Measurements from ENCODE around the gene ACP2. TPM values are rescaled to one million over a fixed set of nuclear protein-coding genes. Genes with fewer than 3 reads are reported as not detected.

ACP2 gene
- total RNA-seq, 2 experiments from 2014 or later = 10.2 to 11.2 TPM

GRCh38 chr11:47278769-47279168 lies 30.2 kb upstream of the ACP2 start:
- Mint-ChIP-seq H3K27me3 (no peaks in the 10 kb centered on the region), H3K36me3 (ENCODE audit: low read depth) (peaks cover 45% of the 10 kb centered on the region), H3K4me3 (no peak overlapping the region), H3K4me1 (peaks cover 2% of the 10 kb centered on the region), H3K27ac (no peak overlapping the region), H3K9me3 (ENCODE audit: low read depth) (no peaks in the 10 kb centered on the region)
- no peak for DNase-seq
- ChIA-PET POLR2A (no interaction called here), CTCF (interaction anchor here (1.0 kb wide), 1 partner anchor 9 kb away, joined by 4 read pairs; no protein-coding TSS in a partner anchor)
- no peak for ATAC-seq
- intact Hi-C loops (cut with DNase I, micrococcal nuclease) = loop anchor here in 1 of 2 experiments (10.0 kb wide), 1 partner anchor 486 kb away; the partner anchor contains the start of gene FNBP4

DNA sequence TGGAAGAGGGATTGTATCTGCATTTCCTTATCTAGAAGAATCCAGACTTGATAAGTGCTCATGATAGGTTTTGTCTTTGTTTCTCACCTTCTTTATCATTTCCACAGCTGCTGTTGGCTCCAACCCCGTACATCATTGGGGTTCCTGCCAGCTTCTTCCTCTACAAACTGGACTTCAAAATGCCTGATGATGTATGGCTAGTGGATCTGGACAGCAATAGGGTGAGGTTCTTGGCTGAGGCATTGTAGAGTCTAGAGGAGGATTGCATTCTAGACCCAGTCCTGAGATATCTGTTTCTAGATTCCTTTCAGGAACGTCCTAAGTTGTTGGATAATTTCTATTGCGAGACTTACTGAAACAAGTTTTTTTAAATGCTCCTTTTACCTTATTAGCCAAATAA lies 29.4 kb upstream of the ACP2 start:
- Mint-ChIP-seq H3K4me3 (no peak overlapping the region), H3K9me3 (ENCODE audit: low read depth) (no peaks in the 10 kb centered on the region), H3K27me3 (no peaks in the 10 kb centered on the region), H3K36me3 (ENCODE audit: low read depth) (peaks cover 45% of the 10 kb centered on the region), H3K4me1 (peaks cover 6% of the 10 kb centered on the region), H3K27ac (no peak overlapping the region)
- POLR2A ChIA-PET = no interaction called here
- intact Hi-C loops (cut with DNase I, micrococcal nuclease) = loop anchor here in 1 of 2 experiments (10.0 kb wide), 1 partner anchor 487 kb away; the partner anchor contains the start of gene FNBP4
- CTCF ChIA-PET = no interaction called here
- DNase-seq (no peak), ATAC-seq (no peak)

- ATAC-seq = no peak
- H3K4me1 Mint-ChIP-seq = peaks cover 18% of the 10 kb centered on the region
- peaks cover 42% of the 10 kb centered on the region for H3K36me3 Mint-ChIP-seq (ENCODE audit: low read depth)
- no peak overlapping the region for H3K27ac Mint-ChIP-seq
- ChIA-PET POLR2A (interaction anchor here (0.6 kb wide), 1 partner anchor 154 kb away, joined by 5 read pairs; no protein-coding TSS in a partner anchor), CTCF (no interaction called here)
- H3K9me3 Mint-ChIP-seq (ENCODE audit: low read depth) = no peaks in the 10 kb centered on the region
- intact Hi-C loops (cut with DNase I, micrococcal nuclease) = loop anchor here in 1 of 2 experiments (10.0 kb wide), 1 partner anchor 488 kb away; the partner anchor contains the start of gene FNBP4
- H3K27me3 Mint-ChIP-seq = no peaks in the 10 kb centered on the region
- DNase-seq = no peak
- H3K4me3 Mint-ChIP-seq = no peak overlapping the region
Measured at GRCh38 chr11:47276923-47277322, 28.3 kb upstream of the ACP2 start.

GRCh38 chr11:47274495-47275235 lies 26.1 kb upstream of the ACP2 start:
- no peak for DNase-seq
- no peak for ATAC-seq
- ChIA-PET POLR2A (interaction anchor here (1.0 to 1.2 kb wide), 2 partner anchors 10 to 61 kb away, joined by 3 read pairs; no protein-coding TSS in a partner anchor), CTCF (interaction anchor here (0.9 to 2.1 kb wide), 2 partner anchors 15 to 137 kb away, joined by 3 to 6 read pairs; no protein-coding TSS in a partner anchor)
- H3K4me1 Mint-ChIP-seq = peaks cover 30% of the 10 kb centered on the region
- no peak overlapping the region for H3K4me3 Mint-ChIP-seq
- no peak overlapping the region for H3K27ac Mint-ChIP-seq
- H3K27me3 Mint-ChIP-seq = no peaks in the 10 kb centered on the region
- intact Hi-C loops (cut with DNase I, micrococcal nuclease) = loop anchor here (5.0 to 10.0 kb wide), 2 partner anchors 490 to 927 kb away; partner anchors contain the start of genes DGKZ (in 1 of the 2) and FNBP4 (in 1 of the 2)
- peaks cover 37% of the 10 kb centered on the region for H3K36me3 Mint-ChIP-seq (ENCODE audit: low read depth)
- no peaks in the 10 kb centered on the region for H3K9me3 Mint-ChIP-seq (ENCODE audit: low read depth)

- peak overlapping the region; percentile 1 for H3K27ac Mint-ChIP-seq
- intact Hi-C loops (cut with DNase I, micrococcal nuclease) = loop anchor here (5.0 to 10.0 kb wide), 2 partner anchors 492 to 925 kb away; partner anchors contain the start of genes DGKZ (in 1 of the 2) and FNBP4 (in 1 of the 2)
- CTCF ChIA-PET = interaction anchor here (0.6 to 2.1 kb wide), 7 partner anchors 13 to 139 kb away, joined by 3 to 6 read pairs (median 3); partner anchors contain the start of gene DDB2
- peaks cover 25% of the 10 kb centered on the region for H3K36me3 Mint-ChIP-seq (ENCODE audit: low read depth)
- no peak for ATAC-seq
- peaks cover 44% of the 10 kb centered on the region for H3K4me1 Mint-ChIP-seq
- no peaks in the 10 kb centered on the region for H3K27me3 Mint-ChIP-seq
- POLR2A ChIA-PET = interaction anchor here (1.0 to 1.6 kb wide), 3 partner anchors 24 to 58 kb away, joined by 3 to 5 read pairs (median 4); partner anchors contain the start of genes ACP2 and DDB2
- no peaks in the 10 kb centered on the region for H3K9me3 Mint-ChIP-seq (ENCODE audit: low read depth)
- DNase-seq = no peak
- no peak overlapping the region for H3K4me3 Mint-ChIP-seq
Measured at GRCh38 chr11:47272706-47273105, 24.1 kb upstream of the ACP2 start.

DNA sequence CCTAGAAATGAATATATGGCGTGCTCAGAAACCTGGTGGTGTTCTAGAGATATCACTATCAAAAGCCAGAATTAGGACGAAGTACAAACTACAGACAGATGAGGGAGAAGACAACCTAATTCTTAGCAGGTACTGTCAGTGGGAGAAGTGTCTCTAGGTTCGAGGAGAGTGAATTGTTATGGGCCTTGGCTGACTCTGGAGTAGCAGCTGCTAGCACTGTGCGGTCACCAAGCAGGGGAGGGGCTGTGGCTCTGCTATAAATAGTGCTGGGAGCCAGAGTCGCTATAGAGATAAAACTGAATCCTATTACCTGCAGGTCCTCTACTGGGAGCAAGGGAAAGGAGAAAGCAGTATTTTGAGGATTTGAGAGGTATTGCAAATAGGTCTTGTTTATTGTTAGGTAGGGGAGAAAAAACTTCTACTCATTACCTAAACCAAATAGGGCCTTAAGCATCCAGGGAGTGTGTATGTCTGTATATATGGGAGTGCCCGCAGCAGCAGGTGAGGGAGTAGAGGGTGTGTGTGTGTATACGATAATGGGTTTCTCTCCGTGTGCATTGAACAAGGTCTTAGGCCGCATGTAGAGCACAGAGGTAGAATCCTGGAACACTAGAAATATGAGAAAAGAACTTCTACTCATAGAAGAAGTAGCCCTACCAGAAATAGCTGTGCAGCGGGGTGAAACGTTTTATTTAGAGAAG lies 23.5 kb upstream of the ACP2 start:
- Mint-ChIP-seq H3K36me3 (ENCODE audit: low read depth) (peaks cover 23% of the 10 kb centered on the region), H3K4me1 (peaks cover 44% of the 10 kb centered on the region), H3K4me3 (peak overlapping the region; percentile 76), H3K27me3 (no peaks in the 10 kb centered on the region), H3K27ac (peak overlapping the region; percentile 69), H3K9me3 (ENCODE audit: low read depth) (no peaks in the 10 kb centered on the region)
- intact Hi-C loops (cut with DNase I, micrococcal nuclease) = loop anchor here (5.0 to 10.0 kb wide), 2 partner anchors 493 to 925 kb away; partner anchors contain the start of genes DGKZ (in 1 of the 2) and FNBP4 (in 1 of the 2)
- DNase-seq = no peak
- POLR2A ChIA-PET = interaction anchor here (0.6 to 1.6 kb wide), 4 partner anchors 23 to 57 kb away, joined by 3 to 5 read pairs (median 4); partner anchors contain the start of gene DDB2
- CTCF ChIA-PET = interaction anchor here (0.6 to 1.4 kb wide), 6 partner anchors 13 to 92 kb away, joined by 3 to 4 read pairs (median 3); partner anchors contain the start of gene DDB2
- no peak for ATAC-seq

DNA sequence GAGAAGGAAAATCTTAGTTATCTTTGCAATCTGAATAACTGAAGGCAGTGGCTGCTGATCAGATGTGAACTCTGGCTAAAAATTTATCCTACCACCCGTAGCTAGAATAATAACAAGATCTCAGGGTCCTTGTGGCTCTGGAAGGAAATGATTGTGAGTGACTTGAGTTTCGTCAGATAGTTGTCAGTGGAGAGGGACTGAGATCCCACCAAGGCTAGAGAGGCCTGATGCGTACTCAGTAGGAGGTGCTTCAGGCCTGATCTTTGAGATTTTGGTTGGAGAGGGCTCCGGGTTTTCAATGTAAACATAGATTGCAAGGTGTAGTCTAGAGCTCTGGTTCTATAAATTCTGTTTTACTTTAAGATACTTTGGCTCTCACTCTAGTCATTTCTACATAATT lies 22.7 kb upstream of the ACP2 start:
- POLR2A ChIA-PET = interaction anchor here (0.6 to 1.1 kb wide), 10 partner anchors 9 to 636 kb away, joined by 3 to 4 read pairs (median 3); partner anchors contain the start of gene ACP2
- H3K4me1 Mint-ChIP-seq = peaks cover 44% of the 10 kb centered on the region
- DNase-seq (no peak), ATAC-seq (no peak)
- H3K27me3 Mint-ChIP-seq = no peaks in the 10 kb centered on the region
- intact Hi-C loops (cut with DNase I, micrococcal nuclease) = loop anchor here (5.0 to 10.0 kb wide), 2 partner anchors 493 to 924 kb away; partner anchors contain the start of genes DGKZ (in 1 of the 2) and FNBP4 (in 1 of the 2)
- H3K27ac Mint-ChIP-seq = peak overlapping the region; percentile 85
- peaks cover 15% of the 10 kb centered on the region for H3K36me3 Mint-ChIP-seq (ENCODE audit: low read depth)
- H3K4me3 Mint-ChIP-seq = peak overlapping the region; percentile 76
- CTCF ChIA-PET = interaction anchor here (0.7 to 1.7 kb wide), 7 partner anchors 13 to 136 kb away, joined by 3 to 11 read pairs (median 3); partner anchors contain the start of gene ACP2
- H3K9me3 Mint-ChIP-seq (ENCODE audit: low read depth) = no peaks in the 10 kb centered on the region

DNA sequence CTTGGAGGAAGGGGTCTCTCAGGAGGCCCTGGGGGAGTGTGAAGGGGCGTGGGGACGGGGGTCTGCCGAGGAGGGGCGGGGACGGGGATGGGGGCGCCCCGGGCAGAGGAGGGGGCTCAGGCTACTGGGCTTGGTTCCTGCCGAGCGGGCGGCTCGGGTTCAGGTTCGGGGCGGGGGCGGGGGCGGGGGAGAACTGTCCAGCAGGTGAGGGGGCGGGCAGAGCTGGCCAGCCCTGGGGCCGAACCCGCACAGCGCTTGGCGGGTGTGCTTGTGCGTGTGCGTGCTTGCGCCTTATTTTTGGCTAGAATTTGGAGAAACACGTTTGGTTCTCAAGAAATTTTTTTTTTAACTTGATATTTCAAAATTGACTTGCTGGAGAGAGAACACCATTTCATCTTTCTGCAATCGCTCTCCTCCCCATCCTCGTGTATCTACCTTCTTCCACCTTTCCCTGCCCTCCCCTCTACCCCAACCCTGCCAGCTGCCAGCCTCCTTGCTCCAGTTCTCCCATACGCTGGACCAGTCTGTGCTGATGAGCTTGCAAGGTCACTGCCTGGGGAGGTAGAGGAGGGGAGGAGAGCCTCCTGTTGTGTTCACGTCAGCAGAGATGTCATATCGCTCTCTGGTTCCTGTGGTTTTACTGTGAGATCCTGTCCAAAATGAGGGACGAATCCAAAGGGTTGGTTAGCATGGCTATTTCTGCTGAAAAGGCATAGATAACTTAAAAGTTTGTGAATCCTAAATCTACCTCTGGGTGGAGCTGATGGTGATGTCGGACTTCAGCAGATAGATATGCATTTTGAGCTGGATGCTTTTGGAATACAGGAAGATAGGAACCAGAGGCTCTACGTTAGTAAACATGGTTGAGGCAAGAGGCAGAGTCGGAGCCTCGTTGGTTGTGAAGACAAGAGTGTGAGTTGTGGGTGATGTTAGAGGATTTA lies 22.0 kb upstream of the ACP2 start:
- H3K27ac Mint-ChIP-seq = peak overlapping the region; percentile 85
- CTCF ChIA-PET = interaction anchor here (0.8 to 1.7 kb wide), 6 partner anchors 12 to 137 kb away, joined by 3 to 11 read pairs (median 4); partner anchors contain the start of gene ACP2
- intact Hi-C loops (cut with DNase I, micrococcal nuclease) = loop anchor here (1.0 to 10.0 kb wide), 4 partner anchors 283 to 923 kb away; partner anchors contain the start of genes FNBP4 (in 2 of the 2), CELF1 (in 1 of the 2) and DGKZ (in 1 of the 2)
- peak overlapping the region; percentile 76 for H3K4me3 Mint-ChIP-seq
- POLR2A ChIA-PET = interaction anchor here (0.6 to 1.1 kb wide), 8 partner anchors 8 to 636 kb away, joined by 3 to 4 read pairs (median 3); partner anchors contain the start of genes ACP2 and DDB2
- ATAC-seq = peak; percentile 6
- no peaks in the 10 kb centered on the region for H3K27me3 Mint-ChIP-seq
- no peaks in the 10 kb centered on the region for H3K9me3 Mint-ChIP-seq (ENCODE audit: low read depth)
- H3K4me1 Mint-ChIP-seq = peaks cover 48% of the 10 kb centered on the region
- peak; percentile 53 for DNase-seq
- H3K36me3 Mint-ChIP-seq (ENCODE audit: low read depth) = peaks cover 9% of the 10 kb centered on the region

GRCh38 chr11:47269829-47270305 lies 21.3 kb upstream of the ACP2 start, which contains the start of gene MADD:
TSS of gene MADD (plus strand) at chr11:47270133.
- ATAC-seq = peak; percentile 80
- CTCF ChIA-PET = interaction anchor here (1.7 kb wide), 1 partner anchor 21 kb away, joined by 11 read pairs; the partner anchor contains the start of gene ACP2
- Mint-ChIP-seq H3K4me3 (peak within 1 kb of the TSS; percentile 76), H3K9me3 (ENCODE audit: low read depth) (no peaks in the 10 kb centered on the region), H3K27me3 (no peaks in the 10 kb centered on the region), H3K4me1 (peaks cover 55% of the 10 kb centered on the region), H3K27ac (peak within 1 kb of the TSS; percentile 98), H3K36me3 (ENCODE audit: low read depth) (peaks cover 8% of the 10 kb centered on the region)
- intact Hi-C loops (cut with DNase I, micrococcal nuclease) = loop anchor here (1.0 to 10.0 kb wide), 15 partner anchors 22 to 923 kb away; partner anchors contain the start of genes ACP2 (in 2 of the 2), FNBP4 (in 2 of the 2), SLC39A13 (in 2 of the 2) and ARHGAP1 (in 1 of the 2)
- POLR2A ChIA-PET = interaction anchor here (1.0 kb wide), 1 partner anchor 55 kb away, joined by 4 read pairs; the partner anchor contains the start of gene DDB2
- DNase-seq = peak; percentile 94

Data from activated CD4-positive, alpha-beta T cell treated with anti-CD3 and anti-CD28 coated beads for 36 hours (primary cell).